Body of pancreas (tissue), 4 donors: ENCODE results near the gene RRM2.

ENCODE experiments used
- CTCF ChIP-seq, 7 experiments: fragments of 450-650 bp in 4 of 7; fragments of 200-600 bp in 3 of 7; sonication (generic) in 3 of 7; IDR thresholded peaks; one replicate each; pipeline ENCODE4 v1.5.1; 2016 to 2019; ENCODE audit warnings: antibody characterized with exemption in 7 of 7
- POLR2A ChIP-seq, 3 donors: fragments of 450-650 bp; IDR thresholded peaks; one replicate each; pipeline ENCODE4 v1.6.1; 2016; ENCODE audit warnings: antibody characterized with exemption in 3 of 3, mild to moderate bottlenecking in 2 of 3

DNA sequence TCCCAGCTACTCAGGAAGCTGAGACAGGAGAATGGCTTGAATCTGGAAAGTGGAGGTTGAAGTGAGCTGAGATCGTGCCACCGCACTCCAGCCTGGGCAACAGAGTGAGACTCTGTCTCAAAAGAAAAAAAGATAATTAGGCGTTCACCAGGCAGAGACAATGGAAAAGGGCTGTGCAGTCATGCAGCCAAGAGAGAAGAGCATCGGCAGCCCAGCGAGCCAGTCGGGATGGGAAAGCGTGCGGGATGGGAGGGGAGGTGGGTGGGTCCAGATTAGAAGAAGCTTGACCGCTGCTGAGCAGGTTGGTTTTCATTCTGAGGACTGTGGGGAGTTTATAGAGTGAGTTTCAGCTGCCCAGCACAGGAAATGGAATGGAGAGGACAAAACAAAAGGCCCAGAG lies 27.4 kb upstream of the RRM2 start:
- no peak for TF ChIP-seq CTCF (IDR thresholded peaks at IDR 0.05)
- no peak for TF ChIP-seq POLR2A (IDR thresholded peaks at IDR 0.05)
